Left colon (tissue), 2 donors: ENCODE data around the gene TRNP1. TPM values are rescaled to one million over a fixed set of nuclear protein-coding genes. Genes with fewer than 3 reads are reported as not detected.
A peak's percentile ranks its signal among the peaks of the same experiment; 100 is the strongest.
"Not testable (repeated sequence)": the region's sequence is repeated elsewhere in the genome, so short reads cannot be mapped to it uniquely, and the experiment has no call there.

Experiments used
- ATAC-seq: fragments of 200-7000 bp; cut with Tn5 transposase; one replicate; pipeline ENCODE4 v1.9.1; 2020; ENCODE audit warnings: mild to moderate bottlenecking, moderate library complexity
- DNase-seq, 2 donors: peaks; one replicate each; pipeline ENCODE4 v3.0.0-alpha.2; 2020
- intact Hi-C, 2 donors: fragments of 100-400 bp; cut with DNase I in 1 of 2; cut with micrococcal nuclease in 1 of 2; formaldehyde crosslinking; loops; one replicate each; pipeline versions ENCODE4 v1.11.2 to v1.14.0; 2022; cut with DNase I, micrococcal nuclease
- total RNA-seq, 2 donors: library from RNA; stranded (reverse); fragmentation: NEBNext Ultra II Directional; extraction: Animal tissue kit (Norgen Biotek cat#: 25700); gene quantifications; one replicate each; pipeline ENCODE4 v1.2.1, GENCODE V29; 2021
- donor health status: DM: no; HTN: no; CAD: no.
- donor health status: DM: yes; HTN: yes; CAD: no.

The TRNP1 gene
- total RNA-seq, 2 donors from 2014 or later: 1.3 to 3.0 TPM

GRCh38 chr1:26970810-26971209 lies 22.7 kb upstream of the TRNP1 start:
- DNase-seq (peak; percentile 36 to 57), ATAC-seq (peak; percentile 87)
- intact Hi-C loops: no loop called here

GRCh38 chr1:26971590-26971989 lies 21.9 kb upstream of the TRNP1 start:
- intact Hi-C loops: no loop called here
- DNase-seq: no peak

GRCh38 chr1:26972390-26972789 lies 21.1 kb upstream of the TRNP1 start:
- ATAC-seq (no peak), DNase-seq (no peak)
- intact Hi-C loops: no loop called here

More at GRCh38 chr1:26971590-26971989, 21.9 kb upstream of the TRNP1 start:
- no peak for ATAC-seq

GRCh38 chr1:26972821-26973220 lies 20.7 kb upstream of the TRNP1 start:
- intact Hi-C loops: no loop called here
- ATAC-seq (no peak), DNase-seq (no peak)

GRCh38 chr1:26976621-26977510 lies 16.6 kb upstream of the TRNP1 start:
- ATAC-seq (no peak), DNase-seq (no peak)
- intact Hi-C loops: no loop called here

- DNase-seq (no peak), ATAC-seq (no peak)
- intact Hi-C loops: no loop called here
Measured at GRCh38 chr1:26978901-26979300, 14.6 kb upstream of the TRNP1 start.

- ATAC-seq (no peak), DNase-seq (no peak)
- intact Hi-C loops: no loop called here
Measured at GRCh38 chr1:26981146-26981846, 12.2 kb upstream of the TRNP1 start.

GRCh38 chr1:26983863-26984262 lies 9.6 kb upstream of the TRNP1 start:
- ATAC-seq (no peak), DNase-seq (no peak)
- intact Hi-C loops: no loop called here

GRCh38 chr1:26984291-26984690 lies 9.2 kb upstream of the TRNP1 start:
- DNase-seq (no peak), ATAC-seq (no peak)
- intact Hi-C loops: no loop called here

- DNase-seq (no peak), ATAC-seq (peak; percentile 48)
- intact Hi-C loops: no loop called here
Measured at GRCh38 chr1:26986658-26987057, 6.8 kb upstream of the TRNP1 start.

- intact Hi-C loops, DNase-seq, ATAC-seq: not testable (repeated sequence)
Measured at GRCh38 chr1:26989403-26990109, 3.9 kb upstream of the TRNP1 start.

GRCh38 chr1:26991310-26992116 lies 2.0 kb upstream of the TRNP1 start:
- ATAC-seq (no peak), DNase-seq (no peak)
- intact Hi-C loops: no loop called here

GRCh38 chr1:26994020-26994786 lies 711 bp downstream of the TRNP1 start:
- ATAC-seq (peak; percentile 28), DNase-seq (no peak)
- intact Hi-C loops: no loop called here

- DNase-seq: no peak
- intact Hi-C loops: loop anchor here in 1 of 2 donors (5.0 kb wide), 1 partner anchor 102 kb away; no protein-coding TSS in a partner anchor
- no peak for ATAC-seq
Measured at GRCh38 chr1:26994787-26995517, 1.5 kb downstream of the TRNP1 start.

- no peak for DNase-seq
- intact Hi-C loops: loop anchor here in 1 of 2 donors (5.0 kb wide), 1 partner anchor 101 kb away; no protein-coding TSS in a partner anchor
- no peak for ATAC-seq
Measured at GRCh38 chr1:26996024-26996423, 2.5 kb downstream of the TRNP1 start.

- DNase-seq (no peak), ATAC-seq (no peak)
- intact Hi-C loops: loop anchor here in 1 of 2 donors (5.0 kb wide), 1 partner anchor 101 kb away; no protein-coding TSS in a partner anchor
Measured at GRCh38 chr1:26996665-26997064, 3.2 kb downstream of the TRNP1 start.
